Panc1 (cell line): ENCODE results near the gene NFIB.

Experiments
- POLR2AphosphoS5 ChIP-seq: IDR thresholded peaks from 2 replicates; pipeline ENCODE4 v1.6.1; 2012; ENCODE audit warnings: mild to moderate bottlenecking, low read depth, low read length, moderate library complexity
- TF ChIP-seq, protein P1 (sequence below): fragments of 450-650 bp; IDR thresholded peaks from 2 replicates; pipeline ENCODE4 v1.5.1; 2017; ENCODE audit warnings: mild to moderate bottlenecking
- TF ChIP-seq, protein P2 (sequence below), 2 experiments: IDR thresholded peaks; 2 replicates each; pipeline ENCODE4 v1.6.1; 2011 to 2012; ENCODE audit warnings: low read depth in 2 of 2, control low read depth in 1 of 2, low read length in 1 of 2, mild to moderate bottlenecking in 1 of 2, moderate library complexity in 1 of 2; ENCODE audit not compliant: insufficient read depth in 1 of 2

DNA sequence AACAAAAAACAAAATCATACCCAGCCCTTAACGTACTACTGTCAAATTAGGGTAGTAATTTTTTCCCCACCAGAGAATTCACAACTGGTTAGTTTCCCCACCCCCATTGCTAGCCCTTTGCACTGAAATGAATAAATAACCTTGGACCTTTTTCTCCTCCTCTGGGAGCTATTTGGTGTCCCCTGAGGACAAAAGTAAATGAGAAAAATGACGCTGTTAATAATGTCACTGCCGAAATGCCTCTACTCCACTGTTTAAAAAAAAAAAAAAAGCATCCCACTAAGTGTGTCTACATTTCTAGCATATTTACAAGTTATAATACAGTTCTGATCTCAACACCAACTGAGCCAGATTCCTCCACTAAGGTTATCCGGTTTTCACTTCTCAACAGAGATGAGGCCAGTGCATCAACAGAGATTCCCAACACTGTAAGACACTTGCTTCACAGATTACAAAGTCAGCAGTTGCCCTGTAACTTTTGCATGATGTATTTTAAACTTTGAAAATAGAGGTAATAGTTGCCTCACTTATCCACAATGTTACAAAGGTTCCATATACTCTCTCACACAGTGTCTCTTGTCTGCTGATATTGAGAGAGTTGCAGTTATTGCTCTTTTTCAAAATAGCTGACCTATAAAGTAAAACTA is 5.1 kb upstream of the NFIB start:
- TF ChIP-seq, protein P1, sequence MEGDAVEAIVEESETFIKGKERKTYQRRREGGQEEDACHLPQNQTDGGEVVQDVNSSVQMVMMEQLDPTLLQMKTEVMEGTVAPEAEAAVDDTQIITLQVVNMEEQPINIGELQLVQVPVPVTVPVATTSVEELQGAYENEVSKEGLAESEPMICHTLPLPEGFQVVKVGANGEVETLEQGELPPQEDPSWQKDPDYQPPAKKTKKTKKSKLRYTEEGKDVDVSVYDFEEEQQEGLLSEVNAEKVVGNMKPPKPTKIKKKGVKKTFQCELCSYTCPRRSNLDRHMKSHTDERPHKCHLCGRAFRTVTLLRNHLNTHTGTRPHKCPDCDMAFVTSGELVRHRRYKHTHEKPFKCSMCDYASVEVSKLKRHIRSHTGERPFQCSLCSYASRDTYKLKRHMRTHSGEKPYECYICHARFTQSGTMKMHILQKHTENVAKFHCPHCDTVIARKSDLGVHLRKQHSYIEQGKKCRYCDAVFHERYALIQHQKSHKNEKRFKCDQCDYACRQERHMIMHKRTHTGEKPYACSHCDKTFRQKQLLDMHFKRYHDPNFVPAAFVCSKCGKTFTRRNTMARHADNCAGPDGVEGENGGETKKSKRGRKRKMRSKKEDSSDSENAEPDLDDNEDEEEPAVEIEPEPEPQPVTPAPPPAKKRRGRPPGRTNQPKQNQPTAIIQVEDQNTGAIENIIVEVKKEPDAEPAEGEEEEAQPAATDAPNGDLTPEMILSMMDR: no peak
- TF ChIP-seq POLR2AphosphoS5: no peak
- TF ChIP-seq, protein P2, sequence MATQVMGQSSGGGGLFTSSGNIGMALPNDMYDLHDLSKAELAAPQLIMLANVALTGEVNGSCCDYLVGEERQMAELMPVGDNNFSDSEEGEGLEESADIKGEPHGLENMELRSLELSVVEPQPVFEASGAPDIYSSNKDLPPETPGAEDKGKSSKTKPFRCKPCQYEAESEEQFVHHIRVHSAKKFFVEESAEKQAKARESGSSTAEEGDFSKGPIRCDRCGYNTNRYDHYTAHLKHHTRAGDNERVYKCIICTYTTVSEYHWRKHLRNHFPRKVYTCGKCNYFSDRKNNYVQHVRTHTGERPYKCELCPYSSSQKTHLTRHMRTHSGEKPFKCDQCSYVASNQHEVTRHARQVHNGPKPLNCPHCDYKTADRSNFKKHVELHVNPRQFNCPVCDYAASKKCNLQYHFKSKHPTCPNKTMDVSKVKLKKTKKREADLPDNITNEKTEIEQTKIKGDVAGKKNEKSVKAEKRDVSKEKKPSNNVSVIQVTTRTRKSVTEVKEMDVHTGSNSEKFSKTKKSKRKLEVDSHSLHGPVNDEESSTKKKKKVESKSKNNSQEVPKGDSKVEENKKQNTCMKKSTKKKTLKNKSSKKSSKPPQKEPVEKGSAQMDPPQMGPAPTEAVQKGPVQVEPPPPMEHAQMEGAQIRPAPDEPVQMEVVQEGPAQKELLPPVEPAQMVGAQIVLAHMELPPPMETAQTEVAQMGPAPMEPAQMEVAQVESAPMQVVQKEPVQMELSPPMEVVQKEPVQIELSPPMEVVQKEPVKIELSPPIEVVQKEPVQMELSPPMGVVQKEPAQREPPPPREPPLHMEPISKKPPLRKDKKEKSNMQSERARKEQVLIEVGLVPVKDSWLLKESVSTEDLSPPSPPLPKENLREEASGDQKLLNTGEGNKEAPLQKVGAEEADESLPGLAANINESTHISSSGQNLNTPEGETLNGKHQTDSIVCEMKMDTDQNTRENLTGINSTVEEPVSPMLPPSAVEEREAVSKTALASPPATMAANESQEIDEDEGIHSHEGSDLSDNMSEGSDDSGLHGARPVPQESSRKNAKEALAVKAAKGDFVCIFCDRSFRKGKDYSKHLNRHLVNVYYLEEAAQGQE (IDR thresholded peaks at IDR 0.05; ENCODE audit: insufficient read depth in 1 of 2, low read depth in 2 of 2, low read length in 1 of 2): no peak
